GM19043 (cell line): ENCODE measurements around the gene MEIS1.

Experiments used
- ATAC-seq: cut with Tn5 transposase; IDR thresholded peaks from one replicate; pipeline ENCODE4 v1.9.1; 2021; ENCODE audit warnings: low read depth; ENCODE audit not compliant: unreplicated experiment

MEIS1 gene

GRCh38 chr2:66531567-66531966, 96.6 kb downstream of the MEIS1 start:
- no peak for ATAC-seq

- no peak for ATAC-seq
These were observed 98.3 kb downstream of the MEIS1 start for GRCh38 chr2:66532972-66533868.

GRCh38 chr2:66534461-66534860, 99.5 kb downstream of the MEIS1 start:
- ATAC-seq, result no peak

GRCh38 chr2:66535574-66536289, 100.8 kb downstream of the MEIS1 start:
- no peak for ATAC-seq

- ATAC-seq, result no peak
These were observed 101.4 kb downstream of the MEIS1 start for GRCh38 chr2:66536290-66536673.

GRCh38 chr2:66536997-66537396, 102.1 kb downstream of the MEIS1 start:
- ATAC-seq, result no peak

- no peak for ATAC-seq
These were observed 103.4 kb downstream of the MEIS1 start for GRCh38 chr2:66538291-66538690.

GRCh38 chr2:66539452-66539851, 104.5 kb downstream of the MEIS1 start:
- no peak for ATAC-seq

- no peak for ATAC-seq
These were observed 106.7 kb downstream of the MEIS1 start for GRCh38 chr2:66541646-66542045.

- no peak for ATAC-seq
These were observed 108.4 kb downstream of the MEIS1 start for GRCh38 chr2:66543257-66543767.

- no peak for ATAC-seq
These were observed 109.3 kb downstream of the MEIS1 start for GRCh38 chr2:66544258-66544657.

GRCh38 chr2:66545258-66545657, 110.3 kb downstream of the MEIS1 start:
- ATAC-seq, result no peak

- no peak for ATAC-seq
These were observed 112.2 kb downstream of the MEIS1 start for GRCh38 chr2:66547118-66547517.

- ATAC-seq, result no peak
These were observed 113.0 kb downstream of the MEIS1 start for GRCh38 chr2:66547887-66548286.

- no peak for ATAC-seq
These were observed 113.5 kb downstream of the MEIS1 start for GRCh38 chr2:66548422-66548821.

GRCh38 chr2:66550826-66551225, 115.9 kb downstream of the MEIS1 start:
- no peak for ATAC-seq

- no peak for ATAC-seq
These were observed 118.4 kb downstream of the MEIS1 start for GRCh38 chr2:66553370-66553769.

- ATAC-seq, result no peak
These were observed 120.2 kb downstream of the MEIS1 start for GRCh38 chr2:66555091-66555490.

GRCh38 chr2:66555501-66556324, 120.8 kb downstream of the MEIS1 start:
- ATAC-seq, result no peak

- ATAC-seq, result no peak
These were observed 124.7 kb downstream of the MEIS1 start for GRCh38 chr2:66559672-66560071.

- no peak for ATAC-seq
These were observed 125.8 kb downstream of the MEIS1 start for GRCh38 chr2:66560683-66561082.
